Colonic mucosa (tissue), 4 donors: ENCODE measurements around the gene SNHG17. TPM values are rescaled to one million over a fixed set of nuclear protein-coding genes. Genes with fewer than 3 reads are reported as not detected.
"Not testable (repeated sequence)": the region's sequence is repeated elsewhere in the genome, so short reads cannot be mapped to it uniquely, and the experiment has no call there.

ENCODE experiments used
- DNase-seq: peaks from one replicate; pipeline ENCODE4 v3.0.0-alpha.2; 2020
- H3K27ac ChIP-seq: fragments of 200-600 bp; one replicate; pipeline ENCODE4 v1.8.0; 2021
- H3K27me3 ChIP-seq: fragments of 200-600 bp; one replicate; pipeline ENCODE4 v1.8.0; 2021
- H3K36me3 ChIP-seq: fragments of 200-600 bp; one replicate; pipeline ENCODE4 v1.8.0; 2021
- H3K4me1 ChIP-seq: fragments of 200-600 bp; one replicate; pipeline ENCODE4 v1.8.0; 2021; ENCODE audit warnings: mild to moderate bottlenecking
- H3K4me3 ChIP-seq: fragments of 200-600 bp; one replicate; pipeline ENCODE4 v1.8.0; 2021
- H3K9ac ChIP-seq, 2 donors: one replicate each; pipeline ENCODE4 v1.7.0; 2013; ENCODE audit warnings: control low read depth in 2 of 2, low read depth in 2 of 2, low read length in 2 of 2
- H3K9me3 ChIP-seq: fragments of 200-600 bp; one replicate; pipeline ENCODE4 v1.8.0; 2021
- intact Hi-C: fragments of 100-400 bp; cut with DNase I; formaldehyde crosslinking; loops from one replicate; pipeline ENCODE4 v1.14.1; 2022
- total RNA-seq, 2 donors: library from RNA; stranded (reverse); fragmentation: NEBNext Ultra II Directional in 1 of 2; extraction: Animal tissue kit (Norgen Biotek cat#: 25700) in 1 of 2; gene quantifications; one replicate each; pipeline ENCODE4 v1.2.1, GENCODE V29; 2021
- TF ChIP-seq, protein P1 (sequence below): fragments of 200-600 bp; IDR thresholded peaks from one replicate; pipeline ENCODE4 v1.8.0; 2022; ENCODE audit warnings: antibody characterized with exemption, mild to moderate bottlenecking
- donor health status: healthy.
- donor health status: DM: no; HTN: no; CAD: no.
- donor health status: DM: no; HTN: no; CAD: no.

Gene SNHG17
- total RNA-seq, 2 donors from 2014 or later: 21.8 to 36.4 TPM

DNA sequence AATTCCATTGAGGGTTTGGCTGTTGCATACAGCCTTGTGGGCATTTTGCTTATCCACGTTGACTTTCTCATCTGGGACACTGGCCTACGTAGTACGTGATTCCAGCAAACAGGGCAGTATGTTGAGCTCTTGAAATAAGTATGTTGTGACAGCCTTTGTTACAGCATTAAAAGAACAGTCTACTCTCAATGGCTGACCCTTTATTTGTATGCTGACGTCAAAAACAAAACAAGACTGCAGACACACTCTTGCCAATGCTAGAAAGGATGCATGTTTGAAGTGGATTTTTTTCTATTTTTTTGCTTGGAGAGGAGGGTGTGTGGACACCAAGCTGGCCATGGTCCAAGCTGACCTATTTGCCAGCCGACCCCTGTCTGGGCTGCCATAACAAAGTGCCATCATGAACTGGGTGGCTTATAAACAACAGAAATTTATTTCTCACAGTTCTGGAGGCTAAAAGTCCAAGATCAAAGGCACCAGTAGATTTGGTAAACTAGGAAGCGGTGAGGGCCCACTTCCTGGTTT, 10.8 kb upstream of the SNHG17 start:
- Histone ChIP-seq H3K27ac (peak overlapping the region; percentile 77), H3K9ac (no peak overlapping the region), H3K36me3 (no peaks in the 10 kb centered on the region), H3K9me3 (no peaks in the 10 kb centered on the region), H3K4me3 (peak overlapping the region; percentile 98), H3K4me1 (no peaks in the 10 kb centered on the region), H3K27me3 (no peaks in the 10 kb centered on the region)
- TF ChIP-seq, protein P1, sequence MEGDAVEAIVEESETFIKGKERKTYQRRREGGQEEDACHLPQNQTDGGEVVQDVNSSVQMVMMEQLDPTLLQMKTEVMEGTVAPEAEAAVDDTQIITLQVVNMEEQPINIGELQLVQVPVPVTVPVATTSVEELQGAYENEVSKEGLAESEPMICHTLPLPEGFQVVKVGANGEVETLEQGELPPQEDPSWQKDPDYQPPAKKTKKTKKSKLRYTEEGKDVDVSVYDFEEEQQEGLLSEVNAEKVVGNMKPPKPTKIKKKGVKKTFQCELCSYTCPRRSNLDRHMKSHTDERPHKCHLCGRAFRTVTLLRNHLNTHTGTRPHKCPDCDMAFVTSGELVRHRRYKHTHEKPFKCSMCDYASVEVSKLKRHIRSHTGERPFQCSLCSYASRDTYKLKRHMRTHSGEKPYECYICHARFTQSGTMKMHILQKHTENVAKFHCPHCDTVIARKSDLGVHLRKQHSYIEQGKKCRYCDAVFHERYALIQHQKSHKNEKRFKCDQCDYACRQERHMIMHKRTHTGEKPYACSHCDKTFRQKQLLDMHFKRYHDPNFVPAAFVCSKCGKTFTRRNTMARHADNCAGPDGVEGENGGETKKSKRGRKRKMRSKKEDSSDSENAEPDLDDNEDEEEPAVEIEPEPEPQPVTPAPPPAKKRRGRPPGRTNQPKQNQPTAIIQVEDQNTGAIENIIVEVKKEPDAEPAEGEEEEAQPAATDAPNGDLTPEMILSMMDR: no peak
- DNase-seq: no peak
- intact Hi-C loops: no loop called here

DNA sequence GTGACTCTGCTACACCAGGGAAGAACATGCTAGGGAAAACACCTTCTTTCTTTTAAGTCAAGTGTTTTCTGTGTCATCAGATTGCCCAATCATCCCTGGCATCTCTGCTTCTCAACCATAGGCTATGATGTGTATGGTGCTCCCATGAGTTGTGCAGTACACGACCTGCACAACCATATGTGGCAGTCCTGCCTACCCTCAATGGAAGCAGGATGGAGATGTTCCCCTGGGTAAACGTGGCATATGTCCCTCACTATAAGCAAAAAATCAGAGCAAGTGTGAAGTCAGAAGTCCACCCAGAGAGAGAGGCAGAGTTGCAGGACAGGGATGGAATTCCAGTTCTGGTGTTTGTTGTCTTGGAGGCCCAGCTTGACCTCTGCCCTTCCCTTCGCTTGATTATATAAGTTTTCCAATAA, 10.3 kb upstream of the SNHG17 start:
- no peak for DNase-seq
- Histone ChIP-seq H3K4me1 (no peaks in the 10 kb centered on the region), H3K36me3 (no peaks in the 10 kb centered on the region), H3K9ac (no peak overlapping the region), H3K27me3 (no peaks in the 10 kb centered on the region), H3K4me3 (no peak overlapping the region), H3K9me3 (no peaks in the 10 kb centered on the region), H3K27ac (no peak overlapping the region)
- TF ChIP-seq, protein P1: no peak
- intact Hi-C loops: no loop called here

DNA sequence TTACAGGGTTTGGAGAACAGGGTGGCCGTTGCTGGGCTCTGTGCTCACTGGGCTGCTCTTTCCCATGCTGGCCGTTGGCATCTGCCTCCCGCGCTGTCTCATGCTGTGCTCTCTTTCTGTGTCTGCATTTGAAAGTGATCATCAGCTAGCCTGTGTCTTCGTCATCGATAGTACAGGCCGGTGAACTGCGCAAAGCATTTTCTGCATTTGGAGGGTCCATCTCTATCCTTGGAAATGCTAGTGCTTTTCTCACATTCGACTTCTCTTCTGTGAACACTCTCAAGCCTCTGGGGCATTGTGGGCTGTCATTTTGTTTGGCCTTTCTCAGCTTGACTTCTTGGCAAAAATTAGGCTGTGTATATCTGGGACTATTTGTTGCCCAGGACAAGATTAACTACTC, 6.8 kb upstream of the SNHG17 start:
- Histone ChIP-seq H3K36me3 (no peaks in the 10 kb centered on the region), H3K9me3 (no peaks in the 10 kb centered on the region), H3K4me3 (no peak overlapping the region), H3K4me1 (no peaks in the 10 kb centered on the region), H3K27me3 (no peaks in the 10 kb centered on the region), H3K27ac (no peak overlapping the region), H3K9ac (no peak overlapping the region)
- TF ChIP-seq, protein P1: no peak
- intact Hi-C loops: no loop called here
- no peak for DNase-seq

DNA sequence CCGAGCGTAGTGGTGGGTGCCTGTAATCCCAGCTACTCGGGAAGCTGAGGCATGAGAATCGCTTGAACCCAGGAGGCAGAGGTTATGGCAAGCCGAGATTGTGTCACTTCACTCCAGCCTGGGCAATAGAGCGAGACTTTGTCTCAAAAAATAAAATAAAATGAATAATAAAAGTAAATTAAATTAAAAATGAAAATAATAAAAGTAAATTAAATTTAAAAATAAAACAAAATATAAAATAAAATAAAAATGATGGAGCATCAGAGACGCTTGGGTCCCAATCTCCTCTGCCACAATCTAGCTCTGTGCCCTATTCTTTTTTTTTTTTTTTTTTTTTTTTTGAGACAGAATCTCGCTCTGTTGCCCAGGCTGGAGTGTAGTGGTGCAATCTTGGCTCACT, 6.0 kb upstream of the SNHG17 start:
- intact Hi-C loops, H3K9ac ChIP-seq, DNase-seq, H3K36me3 ChIP-seq, H3K27ac ChIP-seq, H3K4me1 ChIP-seq, H3K27me3 ChIP-seq, H3K4me3 ChIP-seq, H3K9me3 ChIP-seq: not testable (repeated sequence)

DNA sequence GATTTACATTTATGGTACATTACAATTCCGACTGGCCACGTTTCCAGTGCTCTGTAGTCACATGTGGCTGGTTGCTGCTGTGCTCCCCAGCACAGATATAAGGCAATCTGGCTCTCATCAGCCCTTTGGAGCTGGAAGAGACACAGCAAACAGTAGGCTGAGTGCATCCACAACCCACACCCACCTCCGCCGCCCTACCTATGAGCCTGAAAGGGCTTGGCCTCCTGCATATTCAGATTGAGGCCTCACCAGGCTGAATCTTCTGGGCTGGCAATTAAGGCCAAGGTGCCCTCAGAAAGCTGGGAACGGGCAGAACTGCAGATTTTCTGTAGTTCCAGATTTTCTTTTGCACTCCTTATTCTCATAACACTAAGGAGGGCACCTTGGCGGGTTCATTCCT, 2.7 kb upstream of the SNHG17 start:
- TF ChIP-seq, protein P1: no peak
- Histone ChIP-seq H3K36me3 (no peaks in the 10 kb centered on the region), H3K4me3 (no peak overlapping the region), H3K27me3 (no peaks in the 10 kb centered on the region), H3K4me1 (peaks cover 9% of the 10 kb centered on the region), H3K27ac (no peak overlapping the region), H3K9ac (no peak overlapping the region), H3K9me3 (no peaks in the 10 kb centered on the region)
- intact Hi-C loops: no loop called here
- DNase-seq: no peak

DNA sequence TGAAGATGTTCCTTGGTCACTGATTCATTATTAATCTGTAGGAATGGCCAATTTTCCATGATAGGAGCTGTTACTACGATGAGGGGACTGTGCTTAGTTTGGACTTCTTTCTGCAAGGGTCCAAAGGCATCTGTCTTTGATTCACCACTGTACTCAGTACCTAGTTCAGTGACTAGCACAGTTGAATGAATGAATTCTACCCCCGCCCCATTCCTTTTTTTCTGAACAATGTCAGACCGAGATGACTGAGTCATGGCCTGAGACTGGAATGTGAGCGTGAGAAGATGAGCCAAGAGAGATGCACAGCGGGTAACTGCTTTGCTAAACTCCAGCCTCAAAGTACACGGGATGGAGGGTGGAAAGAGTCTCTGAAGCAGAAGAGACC, 419 bp upstream of the SNHG17 start:
- Histone ChIP-seq H3K4me1 (peaks cover 9% of the 10 kb centered on the region), H3K36me3 (no peaks in the 10 kb centered on the region), H3K9ac (no peak overlapping the region), H3K27ac (peak overlapping the region; percentile 77), H3K9me3 (no peaks in the 10 kb centered on the region), H3K27me3 (no peaks in the 10 kb centered on the region), H3K4me3 (no peak overlapping the region)
- intact Hi-C loops: no loop called here
- TF ChIP-seq, protein P1: no peak
- DNase-seq: no peak
